Spleen (tissue), 11 donors: Measurements from ENCODE around the gene PCLO. TPM values are rescaled to one million over a fixed set of nuclear protein-coding genes. Genes with fewer than 3 reads are reported as not detected.

Source experiments
- DNase-seq: peaks from one replicate; pipeline ENCODE4 v3.0.0-alpha.2; 2020
- H3K27ac ChIP-seq, 8 donors: fragments of 200-600 bp; sonication (generic) in 7 of 8; 1 replicate in 4 of 8; 2 replicates in 4 of 8; pipeline versions ENCODE4 v1.5.0 to v1.8.0; 2016 to 2021; ENCODE audit warnings: inconsistent platforms in 4 of 8, mild to moderate bottlenecking in 4 of 8, moderate library complexity in 1 of 8
- H3K27me3 ChIP-seq, 7 donors: fragments of 200-600 bp; sonication (generic) in 6 of 7; replicated peaks in 1 of 7; 1 replicate in 4 of 7; 2 replicates in 3 of 7; pipeline versions ENCODE4 v1.5.0 to v1.8.0; 2016 to 2021; ENCODE audit warnings: inconsistent platforms in 3 of 7, mild to moderate bottlenecking in 1 of 7
- H3K36me3 ChIP-seq, 6 donors: fragments of 200-600 bp; sonication (generic) in 5 of 6; 1 replicate in 4 of 6; 2 replicates in 2 of 6; pipeline versions ENCODE4 v1.5.0 to v1.8.0; 2016 to 2021; ENCODE audit warnings: inconsistent platforms in 2 of 6
- H3K4me1 ChIP-seq, 6 donors: fragments of 200-600 bp; sonication (generic) in 5 of 6; 1 replicate in 3 of 6; 2 replicates in 3 of 6; pipeline versions ENCODE4 v1.5.0 to v1.8.0; 2016 to 2021; ENCODE audit warnings: inconsistent platforms in 3 of 6
- H3K4me3 ChIP-seq, 8 donors: fragments of 200-600 bp; sonication (generic) in 7 of 8; 1 replicate in 4 of 8; 2 replicates in 4 of 8; pipeline versions ENCODE4 v1.5.0 to v1.8.0; 2016 to 2021; ENCODE audit warnings: inconsistent platforms in 4 of 8, mild to moderate bottlenecking in 4 of 8, moderate library complexity in 2 of 8
- H3K9me3 ChIP-seq, 8 donors: fragments of 200-600 bp; sonication (generic) in 7 of 8; 1 replicate in 4 of 8; 2 replicates in 4 of 8; pipeline versions ENCODE4 v1.5.0 to v1.8.0; 2016 to 2021; ENCODE audit warnings: inconsistent platforms in 4 of 8
- CTCF ChIP-seq, 11 experiments: fragments of 200-600 bp in 7 of 11; fragments of 450-650 bp in 4 of 11; sonication (generic) in 4 of 11; IDR thresholded peaks in 8 of 11; conservative IDR thresholded peaks in 3 of 11; 1 replicate in 7 of 11; 2 replicates in 4 of 11; pipeline versions ENCODE4 v1.4.0 to v1.8.0; 2016 to 2021; ENCODE audit warnings: antibody characterized with exemption in 11 of 11, inconsistent platforms in 4 of 11, mild to moderate bottlenecking in 1 of 11
- POLR2A ChIP-seq, 3 donors: fragments of 450-650 bp; IDR thresholded peaks; one replicate each; pipeline ENCODE4 v1.5.1; 2017; ENCODE audit warnings: antibody characterized with exemption in 3 of 3, mild to moderate bottlenecking in 1 of 3
- POLR2AphosphoS5 ChIP-seq, 3 donors: sonication (generic); formaldehyde crosslinking; IDR thresholded peaks; one replicate each; pipeline ENCODE4 v1.5.1; 2017; ENCODE audit warnings: antibody characterized with exemption in 3 of 3
- WGBS, 5 donors: extraction: QIAGEN DNeasy Blood & Tissue Kit in 3 of 5; methylation state at CpG; one replicate each; pipeline versions ENCODE4 v1.1.5 to v1.1.7; 2013 to 2018; 5-methylcytosine and 5-hydroxymethylcytosine counted together
- intact Hi-C: fragments of 100-400 bp; cut with DNase I; formaldehyde crosslinking; loops from one replicate; pipeline ENCODE4 v1.15.0; 2023; ENCODE audit warnings: low total_unique reads
- polyA plus RNA-seq, 3 donors: library from polyadenylated mRNA; stranded (reverse); fragments of 200-250 nt; gene quantifications; one replicate each; pipeline ENCODE4 v1.2.1, GENCODE V29; 2013
- total RNA-seq, 7 donors: library from RNA; depleted of rRNA in 3 of 7; stranded (reverse); fragments of >200 nt in 3 of 7; fragmentation: NEBNext Ultra II Directional in 4 of 7; extraction: Animal tissue kit (Norgen Biotek cat#: 25700) in 4 of 7; gene quantifications; one replicate each; pipeline versions ENCODE4 v1.1.0 to v1.2.1, GENCODE V29; 2016 to 2021
- donor health status: healthy with polysubstance abuse.
- donor health status: DM: no; HTN: no; CAD: no; lungs with moderate emphysema.
- donor health status: DM: no; HTN: no; CAD: no.
- donor health status: Bipolar disorder and iron deficiency.
- donor health status: healthy.
- donor health status: DM: no; HTN: no; CAD: no.
- donor health status: DM: yes; HTN: yes; CAD: no.

PCLO gene
- total and polyA plus RNA-seq, 10 donors, result 0.05 to 9.9 (median 1.8) TPM

- intact Hi-C loops, result no loop called here
- 63 to 90% (median 71%) methylated on average over 2 of the region's 2 CpGs for WGBS, 5 donors
- no peaks in the 10 kb centered on the region for H3K27me3 ChIP-seq
Observed at GRCh38 chr7:83150310-83150709, 12.4 kb downstream of the PCLO start.

GRCh38 chr7:83149466-83149865 lies 13.2 kb downstream of the PCLO start:
- WGBS, 5 donors, result 45 to 73% (median 57%) methylated on average over 1 of the region's 1 CpG
- no peaks in the 10 kb centered on the region for H3K4me1 ChIP-seq
- H3K27ac ChIP-seq, result no peak overlapping the region
- TF ChIP-seq POLR2A (IDR thresholded peaks at IDR 0.05) (no peak), CTCF (IDR thresholded peaks at IDR 0.05 in 8 of 11, conservative IDR thresholded peaks at IDR 0.05 in 3 of 11) (no peak), POLR2AphosphoS5 (IDR thresholded peaks at IDR 0.05) (no peak)
- intact Hi-C loops, result no loop called here
- H3K9me3 ChIP-seq, result no peaks in the 10 kb centered on the region
- DNase-seq, result no peak
- H3K36me3 ChIP-seq, result no peaks in the 10 kb centered on the region
- H3K27me3 ChIP-seq, result no peaks in the 10 kb centered on the region
- no peak overlapping the region for H3K4me3 ChIP-seq

More at GRCh38 chr7:83150310-83150709, 12.4 kb downstream of the PCLO start:
- H3K27ac ChIP-seq, result no peak overlapping the region
- TF ChIP-seq POLR2A (IDR thresholded peaks at IDR 0.05), result no peak
- H3K4me1 ChIP-seq, result no peaks in the 10 kb centered on the region
- DNase-seq, result no peak
- no peaks in the 10 kb centered on the region for H3K9me3 ChIP-seq
- no peak overlapping the region for H3K4me3 ChIP-seq
- no peaks in the 10 kb centered on the region for H3K36me3 ChIP-seq

DNA sequence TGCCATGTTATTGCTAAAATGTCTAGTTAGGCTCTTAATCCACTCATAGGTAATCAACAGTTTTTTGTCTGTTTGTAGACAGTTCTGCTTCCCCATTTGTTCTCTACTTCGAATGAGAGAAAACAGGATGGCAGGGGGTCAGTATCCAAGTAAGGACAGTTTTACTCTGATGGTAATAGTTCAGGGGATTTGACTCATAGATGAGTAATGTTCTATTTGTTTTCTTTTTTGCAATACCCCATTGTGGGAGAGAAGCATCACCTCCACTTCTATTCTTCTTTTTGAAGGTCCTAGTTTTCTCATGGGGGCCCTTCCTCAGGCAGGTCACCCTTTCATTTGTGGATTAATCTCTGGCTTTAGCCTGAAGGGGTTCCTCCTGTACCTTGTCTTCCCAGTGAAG lies 13.9 kb downstream of the PCLO start:
- 44 to 54% (median 51%) methylated on average over 1 of the region's 1 CpG for WGBS, 5 donors
- H3K4me1 ChIP-seq, result no peaks in the 10 kb centered on the region
- H3K27me3 ChIP-seq, result no peaks in the 10 kb centered on the region
- TF ChIP-seq POLR2A (IDR thresholded peaks at IDR 0.05) (no peak), CTCF (IDR thresholded peaks at IDR 0.05 in 8 of 11, conservative IDR thresholded peaks at IDR 0.05 in 3 of 11) (no peak), POLR2AphosphoS5 (IDR thresholded peaks at IDR 0.05) (no peak)
- peaks cover 0 to 4% (median 0%) of the 10 kb centered on the region in 8 donors for H3K9me3 ChIP-seq
- H3K27ac ChIP-seq, result no peak overlapping the region
- no peak overlapping the region for H3K4me3 ChIP-seq
- no peaks in the 10 kb centered on the region for H3K36me3 ChIP-seq
- DNase-seq, result no peak
- intact Hi-C loops, result no loop called here

GRCh38 chr7:83143107-83143506 lies 19.6 kb downstream of the PCLO start:
- intact Hi-C loops, result no loop called here
- H3K9me3 ChIP-seq, result peaks cover 0 to 4% (median 0%) of the 10 kb centered on the region in 8 donors
- no peak for TF ChIP-seq CTCF (IDR thresholded peaks at IDR 0.05 in 8 of 11, conservative IDR thresholded peaks at IDR 0.05 in 3 of 11)
- TF ChIP-seq POLR2AphosphoS5 (IDR thresholded peaks at IDR 0.05), result no peak
- no peak overlapping the region for H3K4me3 ChIP-seq
- H3K4me1 ChIP-seq, result no peaks in the 10 kb centered on the region
- DNase-seq, result no peak
- WGBS, 5 donors, result 80 to 94% (median 86%) methylated on average over 1 of the region's 1 CpG
- no peak overlapping the region for H3K27ac ChIP-seq
- H3K36me3 ChIP-seq, result no peaks in the 10 kb centered on the region
- no peaks in the 10 kb centered on the region for H3K27me3 ChIP-seq

DNA sequence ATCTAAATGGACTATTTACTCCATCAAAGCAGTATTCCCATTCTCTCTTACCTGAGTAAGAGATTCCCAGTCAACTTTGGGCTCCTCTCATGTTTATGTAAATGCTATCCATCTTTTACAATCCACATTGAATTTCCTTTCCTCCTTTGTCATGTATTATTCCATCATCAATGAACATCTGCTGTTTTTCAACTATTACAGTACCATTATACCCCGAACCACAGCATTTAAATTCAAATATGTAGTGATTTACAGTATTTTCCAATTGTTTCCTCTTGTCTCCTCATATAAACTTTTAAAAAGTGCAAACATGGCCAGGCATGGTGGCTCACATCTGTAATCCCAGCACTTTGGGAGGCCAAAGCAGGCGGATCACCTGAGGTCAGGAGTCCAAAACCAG lies 20.3 kb downstream of the PCLO start:
- Histone ChIP-seq H3K36me3 (no peaks in the 10 kb centered on the region), H3K9me3 (peaks cover 0 to 4% (median 0%) of the 10 kb centered on the region in 8 donors), H3K27ac (no peak overlapping the region), H3K4me1 (no peaks in the 10 kb centered on the region), H3K4me3 (no peak overlapping the region), H3K27me3 (no peaks in the 10 kb centered on the region)
- intact Hi-C loops, result no loop called here
- DNase-seq, result no peak
- WGBS, 5 donors, result 61 to 84% (median 80%) methylated on average over 2 of the region's 2 CpGs
- TF ChIP-seq CTCF (IDR thresholded peaks at IDR 0.05 in 8 of 11, conservative IDR thresholded peaks at IDR 0.05 in 3 of 11), result no peak
- TF ChIP-seq POLR2AphosphoS5 (IDR thresholded peaks at IDR 0.05), result no peak
- TF ChIP-seq POLR2A (IDR thresholded peaks at IDR 0.05), result no peak
